Right renal pelvis (tissue), 4 donors: ENCODE measurements around the gene IL17REL. TPM values are rescaled to one million over a fixed set of nuclear protein-coding genes. Genes with fewer than 3 reads are reported as not detected.

Source experiments
- DNase-seq, 4 donors: peaks; one replicate each; pipeline ENCODE4 v3.0.0-alpha.2; 2013; ENCODE audit warnings: low read depth in 4 of 4, low spot score in 3 of 4, missing footprints in 1 of 4
- polyA plus RNA-seq, 4 donors: library from polyadenylated mRNA; unstranded; fragments of 120-200 nt; gene quantifications; one replicate each; pipeline ENCODE4 v1.2.1, GENCODE V29; 2013; ENCODE audit not compliant: insufficient read length in 4 of 4

The IL17REL gene
- polyA plus RNA-seq, 4 donors, result 0.03 TPM; not detected in 3

DNA sequence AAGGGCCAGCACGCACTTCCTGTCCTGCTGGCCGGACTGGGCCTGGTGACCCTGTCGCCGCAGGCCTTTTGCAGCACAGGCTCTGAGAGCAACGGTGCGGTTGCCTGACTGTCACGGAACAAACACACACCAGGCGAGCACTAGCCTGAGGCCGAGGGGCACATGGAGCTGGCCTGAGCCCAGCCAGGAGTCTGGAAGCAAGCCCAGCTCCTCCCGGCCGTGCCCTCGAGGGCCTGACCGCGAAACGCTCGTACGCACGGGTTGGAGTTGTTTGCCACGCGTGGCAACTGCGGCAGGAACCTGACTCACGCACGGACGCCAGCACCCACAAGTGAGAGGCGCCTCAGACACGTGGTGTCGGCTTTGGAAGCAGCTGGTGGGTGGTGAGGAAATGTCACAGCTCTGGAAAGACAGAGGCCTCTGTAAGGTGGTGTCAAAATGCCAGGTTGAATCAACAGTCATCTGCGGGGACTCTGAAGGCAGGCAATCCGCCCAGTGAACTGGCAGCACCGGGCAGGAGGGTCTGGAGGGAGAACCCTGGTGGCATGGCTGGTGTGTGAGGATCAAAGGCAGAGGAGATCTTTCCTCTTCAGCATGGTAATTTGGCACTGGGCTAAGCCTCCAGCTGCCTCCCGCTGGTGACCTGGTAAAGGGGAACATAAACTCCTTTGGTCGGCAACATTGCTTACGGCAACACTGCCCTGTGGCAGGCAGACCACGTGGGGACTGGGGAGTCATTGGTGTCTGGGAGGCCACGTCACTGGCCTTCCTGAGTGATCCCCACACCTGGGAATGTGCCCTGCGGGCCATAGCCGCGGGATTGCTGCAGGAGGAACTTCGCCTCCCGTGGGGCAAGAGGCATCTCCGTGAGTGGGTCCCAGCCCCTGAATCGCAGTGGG lies 15.3 kb upstream of the IL17REL start:
- DNase-seq, result no peak

- no peak for DNase-seq
Observed at GRCh38 chr22:50025993-50026392, 13.4 kb upstream of the IL17REL start.

DNA sequence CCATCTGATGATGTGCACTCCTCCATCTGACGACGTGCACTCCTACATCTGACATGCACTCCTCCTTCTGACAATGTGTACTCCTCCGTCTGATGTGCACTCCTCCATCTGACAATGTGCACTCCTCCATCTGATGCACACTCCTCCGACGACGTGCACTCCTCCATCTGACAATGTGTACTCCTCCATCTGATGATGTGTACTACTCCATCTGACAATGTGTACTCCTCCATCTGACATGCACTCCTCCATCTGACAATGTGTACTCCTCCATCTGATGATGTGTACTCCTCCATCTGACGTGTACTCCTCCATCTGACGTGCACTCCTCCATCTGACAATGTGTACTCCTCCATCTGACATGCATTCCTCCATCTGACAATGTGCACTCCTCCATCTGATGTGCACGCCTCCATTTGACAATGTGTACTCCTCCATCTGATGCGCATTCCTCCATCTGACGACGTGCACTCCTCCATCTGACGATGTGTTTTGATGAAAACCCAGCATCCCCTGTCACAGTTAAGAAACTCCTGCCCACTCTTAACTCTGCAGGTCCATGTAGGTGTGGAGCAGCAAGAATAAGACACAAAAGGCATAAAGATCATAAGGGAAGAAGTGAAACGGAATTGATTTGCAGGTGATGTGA lies 9.7 kb upstream of the IL17REL start:
- DNase-seq, result no peak

- DNase-seq, result no peak
Observed at GRCh38 chr22:50020606-50021005, 8.0 kb upstream of the IL17REL start.

- no peak for DNase-seq
Observed at GRCh38 chr22:50019316-50019715, 6.8 kb upstream of the IL17REL start.

- no peak for DNase-seq
Observed at GRCh38 chr22:50018608-50019285, 6.2 kb upstream of the IL17REL start.

DNA sequence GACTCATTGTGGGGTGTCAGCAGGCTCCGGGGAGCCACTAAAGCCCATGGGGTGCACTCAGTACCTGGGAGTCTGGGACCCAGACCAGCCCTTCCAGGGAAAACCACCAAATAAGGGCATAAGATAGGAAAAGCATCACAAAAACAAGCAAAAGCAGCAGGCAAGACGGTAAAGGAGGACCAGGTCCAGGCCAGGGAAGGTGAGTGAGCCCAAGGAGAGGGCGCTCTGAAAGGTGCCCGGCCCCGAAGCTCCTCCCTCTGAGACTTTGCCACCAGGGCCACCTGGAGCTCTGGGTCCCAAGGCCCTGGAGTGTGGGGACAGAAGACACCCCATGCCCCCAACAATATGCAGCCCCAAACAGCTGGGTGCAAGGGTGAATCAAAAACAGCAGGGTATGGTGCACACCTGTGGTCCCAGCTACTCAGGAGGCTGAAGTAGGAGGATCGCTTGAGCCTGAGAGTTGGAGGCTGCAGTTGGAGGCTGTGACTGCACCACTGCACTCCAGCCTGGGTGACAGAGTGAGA lies 5.2 kb upstream of the IL17REL start:
- no peak for DNase-seq

DNA sequence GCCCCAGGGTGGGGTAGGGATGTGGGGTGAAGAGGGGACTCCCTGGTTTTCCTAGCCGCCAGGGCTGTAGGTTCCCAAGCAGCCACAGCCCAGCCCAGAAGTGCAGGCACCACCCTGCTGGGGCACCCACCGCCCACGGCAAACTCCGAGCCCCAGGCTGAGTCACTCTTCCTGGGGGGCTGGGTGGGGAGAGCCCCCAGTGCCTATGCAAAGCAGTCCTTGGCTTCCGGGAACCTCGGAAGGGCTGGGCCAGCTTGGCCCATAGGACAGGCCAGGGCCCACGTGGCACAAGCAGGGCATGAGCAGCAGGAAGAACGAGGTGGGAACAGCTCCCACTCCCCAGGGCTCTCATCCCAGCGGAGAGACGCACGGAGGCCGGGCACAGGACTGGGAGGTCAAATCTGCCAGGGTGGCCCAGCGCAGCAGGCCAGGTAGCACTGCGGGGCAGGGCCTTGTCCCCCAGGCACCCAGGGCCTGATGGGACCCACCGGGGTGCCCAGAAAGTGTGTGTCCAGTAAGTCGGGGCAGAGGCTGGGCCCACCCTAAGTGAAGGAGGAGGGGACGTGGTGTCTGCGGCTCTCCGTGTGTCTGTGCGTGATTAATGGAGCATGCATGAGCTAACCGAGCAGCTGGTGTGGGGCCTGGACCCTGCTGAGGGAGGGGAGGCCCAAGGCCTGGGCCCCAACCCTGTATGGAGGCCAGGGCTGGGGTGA lies 4.6 kb upstream of the IL17REL start:
- no peak for DNase-seq

GRCh38 chr22:50016308-50016987 lies 3.9 kb upstream of the IL17REL start:
- DNase-seq, result no peak

DNA sequence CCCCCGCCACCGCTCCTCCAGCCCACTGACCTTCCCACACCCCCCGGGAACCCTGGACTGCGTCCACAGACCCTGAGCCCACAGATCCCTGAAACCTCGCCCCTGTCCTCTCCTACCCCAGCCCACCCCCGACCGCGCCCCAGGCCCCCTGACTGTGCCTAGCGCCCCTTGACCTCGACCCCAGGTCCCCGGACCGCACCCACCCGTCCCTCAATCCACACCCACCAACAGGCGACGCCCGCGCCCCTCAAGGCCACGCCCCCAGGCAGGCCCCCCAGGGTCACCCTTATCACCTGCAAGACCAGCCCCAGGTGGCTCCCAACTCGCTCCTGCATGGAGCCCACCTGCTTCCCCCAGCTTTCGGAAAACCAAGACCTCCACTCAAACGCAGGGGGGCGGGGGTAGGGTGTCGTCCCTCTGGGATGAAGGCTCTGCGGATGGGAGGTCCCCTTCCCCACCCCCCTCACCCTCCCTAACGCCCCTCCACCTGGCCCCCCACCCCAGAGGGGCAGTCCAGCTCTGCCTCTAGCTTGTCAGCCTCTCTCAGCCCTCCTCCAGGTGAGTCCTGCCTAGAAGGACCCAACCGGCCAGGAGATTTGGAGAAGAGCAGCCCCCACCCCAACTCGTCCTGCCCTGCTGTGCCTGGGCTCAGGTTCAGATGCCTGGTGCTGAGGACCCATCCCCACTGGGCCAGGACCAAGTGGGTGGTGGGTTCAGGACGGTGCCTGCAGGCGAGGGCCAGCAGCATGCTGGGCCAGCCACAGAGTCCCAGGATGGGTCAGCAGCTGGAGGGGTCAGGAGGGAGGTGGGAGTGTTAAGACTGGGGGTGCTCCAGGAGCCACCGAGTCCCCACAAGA lies 3.1 kb upstream of the IL17REL start:
- DNase-seq, result no peak

DNA sequence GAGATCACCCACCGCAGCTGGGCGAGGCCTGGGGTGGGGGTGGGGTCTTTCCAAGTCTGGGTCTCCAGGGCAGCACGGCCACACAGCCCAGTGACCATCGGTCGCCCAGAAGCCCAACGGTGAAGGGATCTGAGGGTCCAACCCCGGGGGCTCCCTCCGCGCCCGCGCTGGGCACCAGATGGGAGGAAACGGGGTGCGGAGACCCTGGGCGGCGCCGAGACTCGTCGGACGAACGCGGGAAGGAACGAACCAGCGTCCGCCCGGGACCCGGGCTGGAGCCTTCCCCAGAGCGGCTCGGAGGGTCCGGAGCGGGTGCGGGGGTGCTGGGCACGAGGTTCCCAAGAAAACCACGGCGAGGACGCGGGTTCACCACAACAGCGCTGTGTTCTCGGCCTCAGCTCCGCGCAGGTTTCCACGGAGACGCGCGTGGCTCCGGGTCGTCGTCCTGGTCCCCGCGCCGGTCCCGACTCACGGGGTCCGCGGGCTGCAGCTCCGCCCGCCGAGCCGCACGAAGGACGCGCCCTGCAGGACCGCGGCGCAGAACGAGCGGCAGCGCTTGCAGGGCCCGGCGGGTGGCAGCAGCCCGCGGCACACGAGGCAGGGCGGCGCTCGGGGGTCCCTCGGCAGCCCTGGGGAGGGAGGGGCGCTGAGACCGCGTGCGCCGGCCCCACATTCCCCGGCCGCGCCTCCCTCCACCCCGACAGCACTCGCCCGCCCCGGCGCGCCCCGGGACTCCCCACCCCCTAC lies 2.3 kb upstream of the IL17REL start:
- DNase-seq, result no peak

DNA sequence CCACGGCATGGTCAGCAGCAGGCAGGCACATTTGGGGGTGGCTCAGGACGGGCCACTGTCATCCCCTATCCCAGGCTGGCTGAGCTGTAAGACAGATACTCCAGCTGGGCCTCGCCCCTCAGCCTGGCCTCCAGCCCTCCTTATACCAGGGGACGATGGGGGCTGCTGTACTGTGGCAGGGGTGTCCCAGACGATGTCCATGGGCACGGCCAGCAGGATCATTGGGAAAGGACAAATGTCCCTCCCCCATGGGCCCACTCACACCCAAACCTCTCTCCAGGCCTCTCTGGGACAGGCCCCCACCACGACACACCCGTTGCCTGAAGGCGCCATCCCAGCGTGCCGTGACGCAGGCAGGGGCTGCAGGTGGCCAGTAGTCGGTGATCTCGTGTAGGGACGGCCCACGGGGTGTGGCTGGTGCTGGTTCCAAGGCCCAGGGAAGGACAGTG lies 1.5 kb upstream of the IL17REL start:
- no peak for DNase-seq

DNA sequence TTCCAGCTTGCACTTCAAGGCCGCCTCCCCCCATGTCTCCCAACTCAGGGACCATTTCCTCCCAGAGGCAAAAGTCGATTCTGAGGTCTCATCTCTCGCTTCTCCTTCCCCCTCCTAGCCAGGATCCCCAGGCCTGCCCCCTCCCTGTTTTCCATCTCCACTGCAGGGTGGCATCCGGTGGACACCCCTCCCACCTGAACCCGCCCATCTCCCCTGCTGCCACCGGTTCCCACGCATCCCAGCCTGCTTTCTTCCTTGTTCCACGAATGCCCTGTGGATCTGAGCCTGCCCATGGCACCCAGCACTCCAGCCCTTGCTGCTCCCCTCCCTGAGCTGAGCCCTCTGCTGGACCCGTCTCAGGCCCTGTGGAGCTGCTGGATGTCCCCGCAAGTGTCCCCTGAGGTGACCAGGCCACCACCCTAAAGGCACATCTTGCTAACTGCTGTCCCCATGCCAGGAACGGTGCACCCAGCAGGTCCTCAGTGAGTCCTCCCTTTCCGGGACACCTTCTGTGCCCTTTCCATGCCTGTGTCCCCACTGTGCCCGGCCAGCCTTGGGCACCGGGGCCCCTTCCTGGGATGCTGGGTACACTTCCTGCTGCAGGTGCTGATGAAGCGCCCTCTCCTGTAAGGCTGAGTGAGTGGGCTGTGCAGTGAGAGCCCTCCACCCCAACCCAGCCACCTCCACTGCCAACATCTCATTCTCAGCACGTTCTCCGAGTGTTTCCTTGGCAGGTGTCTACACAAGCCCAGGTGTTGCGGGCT lies 936 bp downstream of the IL17REL start:
- DNase-seq, result no peak

DNA sequence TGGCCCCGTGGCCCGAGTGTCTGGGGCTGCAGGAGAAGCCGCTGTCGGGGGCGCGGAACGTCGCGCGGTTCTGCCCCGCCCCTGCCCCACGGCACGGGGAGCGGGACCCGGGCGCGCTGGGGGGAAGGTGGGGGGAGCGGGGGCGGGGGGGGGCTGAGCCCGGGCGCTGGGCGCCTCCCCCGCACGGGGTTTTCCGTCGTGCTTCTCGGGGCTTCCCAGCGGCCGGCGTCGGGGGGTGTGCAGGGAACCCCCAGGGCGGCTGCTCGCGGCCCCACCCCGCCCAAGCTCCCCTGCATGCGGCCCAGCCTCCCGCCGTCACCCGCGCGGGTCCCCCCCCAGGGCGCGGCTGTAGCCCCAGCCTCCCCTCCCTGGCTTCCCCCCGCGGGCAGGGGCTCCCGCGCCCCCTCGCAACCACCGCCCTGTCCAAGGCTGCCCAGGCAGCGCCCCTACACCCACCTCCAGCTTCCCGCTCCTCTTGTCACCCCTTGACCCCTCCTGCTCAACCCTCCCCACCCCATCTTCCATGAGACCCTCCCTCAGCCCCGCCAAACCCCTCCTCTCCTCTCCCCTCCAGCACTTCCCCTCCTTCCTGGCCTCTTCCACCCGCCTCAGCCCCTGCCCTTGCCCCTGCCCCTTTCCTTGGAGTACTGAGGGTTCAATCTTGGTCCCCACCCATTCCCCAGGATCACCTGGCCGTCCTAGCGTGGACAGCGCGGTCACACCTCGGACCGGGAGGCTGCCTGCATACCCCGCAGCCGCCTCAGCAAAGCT lies 1.7 kb downstream of the IL17REL start:
- no peak for DNase-seq

GRCh38 chr22:50009765-50010675 lies 2.5 kb downstream of the IL17REL start:
- no peak for DNase-seq

DNA sequence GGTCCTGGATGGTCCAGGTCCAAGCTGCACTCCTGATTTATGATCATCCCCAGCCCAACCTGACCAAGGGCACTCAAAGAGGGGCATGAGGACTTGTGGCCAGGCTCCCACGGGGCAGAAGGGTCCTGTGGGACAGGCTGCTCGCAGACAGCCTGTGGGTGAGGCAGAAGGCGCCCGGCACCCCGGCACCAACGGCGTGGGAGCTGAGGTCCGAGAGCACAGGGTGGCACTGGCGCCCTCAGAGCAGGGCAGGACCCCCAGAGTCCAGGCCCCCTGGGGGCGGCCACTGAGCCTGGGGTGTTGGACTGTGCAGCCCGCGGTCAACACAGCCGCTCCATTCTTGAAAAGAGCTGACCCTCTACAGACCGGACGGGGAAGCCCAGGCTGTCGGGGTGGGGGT lies 3.3 kb downstream of the IL17REL start:
- DNase-seq, result no peak
